Measurements from ENCODE around the gene GCKR.

DNA sequence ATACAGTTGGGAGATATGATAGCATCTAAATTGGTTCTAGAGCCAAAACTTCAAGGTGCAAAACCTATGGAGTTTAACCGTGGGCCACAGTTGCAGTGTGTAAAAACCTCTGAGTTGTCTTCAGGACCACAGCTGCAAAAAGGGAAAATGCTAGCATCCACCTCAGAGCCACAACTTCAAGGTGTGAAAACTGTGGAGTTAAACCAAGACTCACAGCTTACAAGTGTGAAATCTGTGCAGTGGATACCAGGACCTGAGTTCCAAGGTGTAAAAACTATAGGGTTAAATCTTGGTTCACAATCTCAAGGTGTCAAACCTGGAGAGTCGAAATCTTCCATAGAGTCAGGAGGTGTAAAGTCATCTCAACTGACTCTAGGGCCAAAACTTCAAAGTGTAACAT is 75.8 kb downstream of the GCKR start:
- TF ChIP-seq CTCF (IDR thresholded peaks at IDR 0.05 in 8 of 11, conservative IDR thresholded peaks at IDR 0.05 in 3 of 11) (no peak), POLR2A (IDR thresholded peaks at IDR 0.05) (no peak)
